ENCODE results near the gene LGALS7B.
"Not testable (repeated sequence)": the region's sequence is repeated elsewhere in the genome, so short reads cannot be mapped to it uniquely, and the experiment has no call there.

Gene LGALS7B

DNA sequence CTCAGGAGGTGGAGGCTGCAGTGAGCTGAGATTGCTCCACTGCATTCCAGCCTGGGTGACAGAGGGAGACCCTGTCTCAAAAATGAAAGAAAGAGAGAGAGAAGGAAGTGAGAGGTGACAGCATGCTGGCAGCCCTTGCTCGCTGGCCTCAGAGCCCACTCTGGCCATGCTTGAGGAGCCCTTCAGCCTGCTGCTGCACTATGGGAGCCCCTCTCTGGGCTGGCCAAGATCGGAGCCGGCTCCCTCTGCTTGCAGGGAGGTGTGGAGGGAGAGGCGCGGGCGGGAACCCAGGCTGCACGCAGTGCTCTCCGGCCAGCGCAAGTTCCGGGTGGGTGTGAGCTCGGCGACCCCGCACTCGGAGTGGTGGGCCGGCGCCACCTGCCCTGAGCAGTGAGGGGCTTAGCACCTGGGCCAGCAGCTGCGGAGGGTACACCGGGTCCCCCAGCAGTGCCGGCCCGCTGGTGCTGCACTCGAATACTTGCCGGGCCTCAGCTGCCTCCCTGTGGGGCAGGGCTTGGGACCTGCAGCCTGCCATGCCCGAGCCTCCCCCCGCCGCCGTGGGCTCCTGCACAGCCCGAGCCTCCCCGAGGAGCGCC, 32.3 kb downstream of the LGALS7B start:
- ATAC-seq (replicated peaks; ENCODE audit: extremely low read depth, poor library complexity, severe bottlenecking); DNase-seq (ENCODE audit: low spot score in 2 of 2); H3K4me3 Mint-ChIP-seq; H3K27ac Mint-ChIP-seq (ENCODE audit: low read depth); H3K9me3 Mint-ChIP-seq; H3K27me3 Mint-ChIP-seq: not testable (repeated sequence)
- H3K36me3 Mint-ChIP-seq (ENCODE audit: insufficient read depth): peaks cover 10% of the 10 kb centered on the region
- H3K4me1 Mint-ChIP-seq: peaks cover 13% of the 10 kb centered on the region

DNA sequence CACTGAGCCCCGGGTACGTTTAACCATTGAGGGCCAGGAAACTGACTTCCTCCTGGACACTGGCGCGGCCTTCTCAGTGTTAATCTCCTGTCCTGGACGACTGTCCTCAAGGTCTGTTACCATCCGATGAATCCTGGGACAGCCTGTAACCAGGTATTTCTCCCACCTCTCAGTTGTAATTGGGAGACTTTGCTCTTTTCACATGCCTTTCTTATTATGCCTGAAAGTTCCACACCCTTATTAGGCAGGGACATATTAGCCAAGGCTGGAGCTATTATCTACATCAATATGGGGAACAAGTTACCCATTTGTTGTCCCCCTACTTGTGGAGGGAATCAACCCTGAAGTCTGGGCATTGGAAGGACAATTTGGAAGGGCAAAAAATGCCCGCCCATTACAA, 36.9 kb downstream of the LGALS7B start:
- not testable (repeated sequence) for H3K4me3 Mint-ChIP-seq; H3K9me3 Mint-ChIP-seq; H3K27me3 Mint-ChIP-seq; H3K27ac Mint-ChIP-seq (ENCODE audit: low read depth); ATAC-seq (replicated peaks; ENCODE audit: extremely low read depth, poor library complexity, severe bottlenecking); DNase-seq (ENCODE audit: low spot score in 2 of 2)
- peaks cover 25% of the 10 kb centered on the region for H3K36me3 Mint-ChIP-seq (ENCODE audit: insufficient read depth)
- H3K4me1 Mint-ChIP-seq: peaks cover 31% of the 10 kb centered on the region

DNA sequence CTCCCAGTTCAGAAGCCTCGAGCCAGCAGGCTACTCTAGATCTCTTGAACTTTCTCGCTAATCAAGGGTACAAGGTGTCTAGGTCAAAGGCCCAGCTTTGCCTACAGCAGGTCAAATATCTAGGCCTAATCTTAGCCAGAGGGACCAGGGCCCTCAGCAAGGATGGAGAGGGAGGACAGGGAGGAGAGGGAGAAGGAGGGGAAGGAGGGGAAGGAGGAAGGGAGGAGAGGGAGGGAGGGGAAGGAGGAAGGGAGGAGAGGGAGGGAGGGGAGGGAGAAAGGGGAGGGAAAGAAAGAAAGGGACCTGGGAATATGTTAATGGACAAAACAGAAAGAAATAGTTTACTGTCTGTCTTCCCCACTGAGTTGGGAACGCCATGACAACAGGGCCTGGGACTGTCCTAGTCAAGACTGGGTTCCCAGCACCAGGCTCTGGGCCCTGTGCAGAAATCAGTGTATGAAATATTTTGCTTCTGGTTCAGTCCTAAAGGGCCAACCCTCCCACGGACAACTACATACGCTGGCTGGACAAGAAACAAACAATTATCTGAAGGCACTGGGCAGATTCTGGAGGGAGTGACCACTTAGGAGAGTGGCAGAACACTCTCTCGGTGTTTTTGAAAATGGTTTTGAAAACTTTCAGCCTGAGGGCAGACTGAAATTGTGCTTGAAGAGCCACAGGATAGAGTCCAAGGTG, 38.0 kb downstream of the LGALS7B start:
- Mint-ChIP-seq H3K27ac (ENCODE audit: low read depth) (no peak overlapping the region), H3K4me3 (no peak overlapping the region), H3K27me3 (no peaks in the 10 kb centered on the region), H3K4me1 (peaks cover 42% of the 10 kb centered on the region), H3K9me3 (no peaks in the 10 kb centered on the region), H3K36me3 (ENCODE audit: insufficient read depth) (peaks cover 25% of the 10 kb centered on the region)
- ATAC-seq (replicated peaks; ENCODE audit: extremely low read depth, poor library complexity, severe bottlenecking) (no peak), DNase-seq (ENCODE audit: low spot score in 2 of 2) (no peak)

DNA sequence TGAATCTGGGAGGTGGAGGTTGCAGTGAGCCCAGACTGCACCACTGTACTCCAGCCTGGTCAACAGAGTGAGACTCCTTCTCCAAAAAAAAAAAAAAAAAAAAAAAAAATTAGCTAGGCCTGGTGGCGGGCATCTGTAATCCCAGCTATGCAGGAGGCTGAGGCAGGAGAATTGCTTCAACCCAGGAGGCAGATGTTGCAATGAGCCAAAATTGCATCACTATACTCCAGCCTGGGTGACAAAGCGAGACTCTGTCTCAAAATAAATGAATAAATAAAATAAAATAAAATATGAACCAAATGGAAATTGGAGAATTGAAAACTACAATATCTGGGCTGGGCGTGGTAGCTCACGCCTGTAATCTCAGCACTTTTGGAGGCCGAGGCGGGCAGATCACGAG, 40.2 kb downstream of the LGALS7B start:
- H3K36me3 Mint-ChIP-seq (ENCODE audit: insufficient read depth): peaks cover 24% of the 10 kb centered on the region

DNA sequence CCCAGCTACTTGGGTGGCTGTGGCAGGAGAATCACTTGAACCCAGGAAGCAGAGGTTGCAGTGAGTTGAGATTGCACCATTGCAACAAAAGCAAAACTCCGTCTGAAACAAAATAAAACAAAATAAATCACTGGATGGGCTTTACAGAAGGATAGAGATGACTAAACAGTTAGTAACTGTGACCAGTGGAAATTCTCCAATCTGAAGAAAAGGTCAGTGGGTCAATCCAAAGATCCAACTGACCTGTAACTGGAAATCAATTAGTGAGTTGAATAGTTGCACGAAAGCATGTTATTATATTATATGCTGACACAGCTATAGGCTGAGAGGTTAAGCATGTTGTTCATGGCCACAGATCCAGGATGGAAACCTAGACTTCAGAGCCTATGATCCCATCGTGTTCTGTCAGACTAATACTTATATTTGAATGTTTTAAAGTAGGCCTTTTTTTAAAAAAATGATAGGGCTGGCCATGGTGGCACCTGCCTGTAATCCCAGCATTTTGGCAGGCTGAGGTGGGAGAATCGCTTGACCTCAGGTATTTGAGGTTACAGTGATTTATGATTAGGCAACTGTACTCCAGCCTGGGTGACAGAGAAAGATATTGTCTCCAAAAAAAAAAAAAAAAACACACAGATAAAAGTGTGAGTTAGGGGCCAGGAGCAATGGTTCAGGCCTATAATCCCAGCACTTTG, 41.2 kb downstream of the LGALS7B start:
- Mint-ChIP-seq H3K36me3 (ENCODE audit: insufficient read depth) (peaks cover 25% of the 10 kb centered on the region), H3K9me3 (no peaks in the 10 kb centered on the region), H3K4me1 (peaks cover 33% of the 10 kb centered on the region), H3K27ac (ENCODE audit: low read depth) (peak overlapping the region; percentile 89), H3K4me3 (peak overlapping the region; percentile 86), H3K27me3 (no peaks in the 10 kb centered on the region)
- DNase-seq (ENCODE audit: low spot score in 2 of 2) (no peak), ATAC-seq (replicated peaks; ENCODE audit: extremely low read depth, poor library complexity, severe bottlenecking) (no peak)

More for the DNA sequence above, 40.2 kb downstream of the LGALS7B start:
- not testable (repeated sequence) for ATAC-seq (replicated peaks; ENCODE audit: extremely low read depth, poor library complexity, severe bottlenecking); DNase-seq (ENCODE audit: low spot score in 2 of 2); H3K27me3 Mint-ChIP-seq; H3K4me3 Mint-ChIP-seq; H3K9me3 Mint-ChIP-seq; H3K27ac Mint-ChIP-seq (ENCODE audit: low read depth)
- H3K4me1 Mint-ChIP-seq: peaks cover 33% of the 10 kb centered on the region

DNA sequence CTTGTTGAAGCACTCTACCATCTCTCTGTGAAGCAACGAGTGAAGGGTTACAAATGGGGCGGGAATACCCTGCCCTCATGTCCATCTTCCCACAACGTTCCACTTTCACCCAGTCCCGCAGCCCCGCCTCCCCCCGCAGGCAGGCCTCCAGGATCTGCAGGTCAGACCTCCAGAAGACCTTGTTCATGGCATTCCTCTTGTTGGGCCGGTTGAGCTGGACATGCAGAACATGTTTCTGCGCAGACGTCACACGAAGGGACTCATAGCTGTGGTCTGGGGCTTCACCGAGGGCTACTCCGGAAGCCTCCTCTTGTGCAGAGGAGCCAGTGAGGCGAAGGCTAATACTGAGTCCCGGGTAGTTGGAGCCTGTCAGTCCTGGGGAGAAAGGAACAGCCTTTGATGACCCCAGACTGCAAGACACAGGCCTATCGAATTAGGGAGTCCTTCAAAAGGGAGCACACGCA, 42.2 kb downstream of the LGALS7B start:
- Mint-ChIP-seq H3K27ac (ENCODE audit: low read depth) (peak overlapping the region; percentile 89), H3K4me1 (peaks cover 33% of the 10 kb centered on the region), H3K9me3 (no peaks in the 10 kb centered on the region), H3K27me3 (no peaks in the 10 kb centered on the region), H3K4me3 (peak overlapping the region; percentile 86), H3K36me3 (ENCODE audit: insufficient read depth) (peaks cover 35% of the 10 kb centered on the region)
- ATAC-seq (replicated peaks; ENCODE audit: extremely low read depth, poor library complexity, severe bottlenecking) (peak; percentile 12), DNase-seq (ENCODE audit: low spot score in 2 of 2) (no peak)

DNA sequence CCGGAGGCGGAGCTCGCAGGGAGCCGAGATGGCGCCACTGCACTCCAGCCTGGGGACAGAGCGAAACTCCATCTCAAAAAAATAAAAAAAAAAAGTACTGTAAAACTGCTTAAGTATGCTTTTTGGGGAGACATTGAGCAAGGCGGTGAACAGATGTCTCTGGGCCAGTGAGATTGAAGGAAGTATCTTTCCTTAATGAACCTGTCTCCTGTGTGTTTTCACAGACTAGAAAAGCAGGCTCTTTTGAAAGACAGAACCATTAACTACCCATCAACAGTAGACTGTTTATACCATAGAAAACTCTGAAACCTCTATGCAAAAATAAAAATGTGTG, 44.1 kb downstream of the LGALS7B start:
- no peaks in the 10 kb centered on the region for H3K9me3 Mint-ChIP-seq
- ATAC-seq (replicated peaks; ENCODE audit: extremely low read depth, poor library complexity, severe bottlenecking) (no peak), DNase-seq (ENCODE audit: low spot score in 2 of 2) (no peak)
- peaks cover 18% of the 10 kb centered on the region for H3K4me1 Mint-ChIP-seq
- no peak overlapping the region for H3K27ac Mint-ChIP-seq (ENCODE audit: low read depth)
- no peaks in the 10 kb centered on the region for H3K27me3 Mint-ChIP-seq
- H3K36me3 Mint-ChIP-seq (ENCODE audit: insufficient read depth): peaks cover 47% of the 10 kb centered on the region
- no peak overlapping the region for H3K4me3 Mint-ChIP-seq

DNA sequence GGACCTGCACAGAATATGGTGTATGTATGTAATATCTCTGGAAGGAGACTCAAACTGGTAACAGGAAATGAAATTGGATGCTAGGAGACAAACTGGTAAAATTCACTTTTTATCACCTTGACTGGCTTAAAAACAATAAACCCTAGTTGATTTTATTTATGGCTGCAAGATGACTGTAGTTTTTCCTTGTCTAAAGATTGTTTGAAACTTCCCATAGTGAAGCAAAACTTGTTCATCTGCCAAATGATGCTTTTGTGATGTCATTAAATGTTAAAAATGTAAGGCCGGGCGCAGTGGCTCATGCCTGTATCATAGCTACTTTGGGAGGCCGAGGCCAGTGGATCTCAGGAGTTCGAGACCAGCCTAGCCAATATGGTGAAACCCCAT, 45.1 kb downstream of the LGALS7B start:
- H3K9me3 Mint-ChIP-seq: no peaks in the 10 kb centered on the region
- H3K27ac Mint-ChIP-seq (ENCODE audit: low read depth): no peak overlapping the region
- ATAC-seq (replicated peaks; ENCODE audit: extremely low read depth, poor library complexity, severe bottlenecking): no peak
- H3K27me3 Mint-ChIP-seq: no peaks in the 10 kb centered on the region
- H3K36me3 Mint-ChIP-seq (ENCODE audit: insufficient read depth): peaks cover 48% of the 10 kb centered on the region
- peaks cover 21% of the 10 kb centered on the region for H3K4me1 Mint-ChIP-seq
- DNase-seq (ENCODE audit: low spot score in 2 of 2): no peak
- no peak overlapping the region for H3K4me3 Mint-ChIP-seq

DNA sequence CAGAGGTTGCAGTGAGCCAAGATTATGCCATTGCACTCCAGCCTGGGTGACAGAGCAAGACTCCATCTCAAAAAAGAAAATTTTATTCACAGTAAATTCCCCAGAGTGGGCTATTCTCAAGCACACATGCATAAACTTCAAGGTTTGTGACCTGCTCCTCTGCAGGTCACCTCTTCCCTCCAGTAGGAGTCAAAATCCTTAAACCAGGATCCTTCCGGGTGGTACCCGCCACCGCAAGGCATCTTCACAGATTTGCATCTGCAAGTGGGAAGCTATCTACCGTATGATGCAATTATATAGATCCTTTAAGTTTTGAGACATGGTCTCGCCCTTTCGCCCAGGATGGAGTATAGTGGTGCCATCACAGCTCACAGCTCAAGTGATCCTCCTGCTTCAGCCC, 45.6 kb downstream of the LGALS7B start:
- Mint-ChIP-seq H3K4me3 (no peak overlapping the region), H3K36me3 (ENCODE audit: insufficient read depth) (peaks cover 52% of the 10 kb centered on the region), H3K27me3 (no peaks in the 10 kb centered on the region), H3K27ac (ENCODE audit: low read depth) (no peak overlapping the region), H3K4me1 (peaks cover 25% of the 10 kb centered on the region), H3K9me3 (no peaks in the 10 kb centered on the region)
- no peak for ATAC-seq (replicated peaks; ENCODE audit: extremely low read depth, poor library complexity, severe bottlenecking)
- DNase-seq (ENCODE audit: low spot score in 2 of 2): no peak

DNA sequence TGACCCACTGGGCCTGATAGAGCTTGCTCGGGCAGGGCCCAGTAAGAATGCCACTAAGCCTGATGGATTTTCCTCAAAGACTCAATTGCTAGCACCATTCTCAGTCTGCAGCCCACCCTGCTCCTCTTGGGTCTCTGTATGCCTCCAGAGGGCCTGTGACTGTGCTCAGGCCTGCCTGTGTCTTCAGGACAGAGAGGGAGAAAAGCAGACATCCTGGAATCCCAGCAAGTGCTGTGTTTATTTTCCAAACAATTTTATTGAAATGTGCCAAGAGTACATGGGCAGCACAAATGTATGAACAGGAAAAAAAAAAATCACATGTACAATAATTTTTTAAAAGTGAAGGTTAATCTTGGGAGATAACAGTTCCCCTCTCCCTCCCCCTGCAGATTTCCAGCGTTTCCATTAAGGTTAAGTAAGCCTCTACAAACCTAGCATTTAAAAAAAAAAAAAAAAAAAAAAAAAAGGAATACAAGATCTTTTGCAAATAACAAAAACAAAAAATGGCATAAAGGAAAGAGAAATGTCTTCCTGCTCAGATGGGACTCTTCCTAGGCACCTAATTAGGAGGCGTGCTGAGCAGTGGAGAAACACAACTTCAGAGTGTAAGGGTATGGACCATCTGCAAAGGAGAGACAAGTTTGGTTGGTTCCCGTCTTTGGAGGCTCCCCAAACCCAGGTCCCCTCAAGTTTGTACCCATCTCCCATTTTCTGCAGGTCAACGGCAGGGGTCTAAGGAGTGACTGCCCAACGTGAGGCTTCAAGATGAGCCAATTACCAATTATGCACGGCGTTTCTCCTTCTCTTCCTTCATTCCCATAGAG, 47.4 kb downstream of the LGALS7B start:
- H3K4me1 Mint-ChIP-seq: peaks cover 31% of the 10 kb centered on the region
- peaks cover 61% of the 10 kb centered on the region for H3K36me3 Mint-ChIP-seq (ENCODE audit: insufficient read depth)
- H3K27ac Mint-ChIP-seq (ENCODE audit: low read depth): no peak overlapping the region
- H3K27me3 Mint-ChIP-seq: no peaks in the 10 kb centered on the region
- no peak for DNase-seq (ENCODE audit: low spot score in 2 of 2)
- no peaks in the 10 kb centered on the region for H3K9me3 Mint-ChIP-seq
- ATAC-seq (replicated peaks; ENCODE audit: extremely low read depth, poor library complexity, severe bottlenecking): no peak
- no peak overlapping the region for H3K4me3 Mint-ChIP-seq

DNA sequence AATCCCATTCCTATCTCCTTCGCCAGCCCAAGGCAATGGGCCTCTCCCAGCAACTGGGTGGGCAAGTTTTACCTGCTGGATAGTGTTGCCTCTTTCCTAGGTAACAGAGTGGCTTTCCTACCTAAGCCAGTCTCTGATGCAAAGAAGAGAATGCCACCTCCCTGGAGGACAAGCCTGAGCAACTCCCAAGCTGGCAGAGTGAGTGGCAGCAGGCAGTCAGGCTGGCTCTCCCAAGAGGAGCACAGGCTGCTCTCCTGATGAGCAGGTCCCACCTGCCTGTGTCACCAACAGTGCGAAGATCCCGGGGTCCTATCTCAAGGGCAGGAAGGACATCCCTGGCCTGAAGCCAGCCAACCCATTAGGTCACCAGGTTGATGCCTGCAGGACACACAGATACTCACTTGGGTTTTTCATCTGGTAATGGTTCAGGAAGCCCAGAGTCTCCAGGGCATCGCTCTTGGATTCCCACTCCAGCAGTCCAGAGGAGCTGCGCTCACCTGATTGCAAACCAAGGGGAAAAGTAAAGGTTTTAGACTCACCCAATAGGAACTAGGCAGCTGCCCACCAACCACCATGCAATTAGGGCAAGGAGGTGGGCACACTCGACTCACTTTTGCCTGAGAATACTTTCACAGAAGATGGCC, 48.1 kb downstream of the LGALS7B start:
- H3K27ac Mint-ChIP-seq (ENCODE audit: low read depth): no peak overlapping the region
- no peak overlapping the region for H3K4me3 Mint-ChIP-seq
- DNase-seq (ENCODE audit: low spot score in 2 of 2): no peak
- H3K36me3 Mint-ChIP-seq (ENCODE audit: insufficient read depth): peaks cover 66% of the 10 kb centered on the region
- no peaks in the 10 kb centered on the region for H3K27me3 Mint-ChIP-seq
- H3K4me1 Mint-ChIP-seq: peaks cover 30% of the 10 kb centered on the region
- H3K9me3 Mint-ChIP-seq: no peaks in the 10 kb centered on the region
- no peak for ATAC-seq (replicated peaks; ENCODE audit: extremely low read depth, poor library complexity, severe bottlenecking)

DNA sequence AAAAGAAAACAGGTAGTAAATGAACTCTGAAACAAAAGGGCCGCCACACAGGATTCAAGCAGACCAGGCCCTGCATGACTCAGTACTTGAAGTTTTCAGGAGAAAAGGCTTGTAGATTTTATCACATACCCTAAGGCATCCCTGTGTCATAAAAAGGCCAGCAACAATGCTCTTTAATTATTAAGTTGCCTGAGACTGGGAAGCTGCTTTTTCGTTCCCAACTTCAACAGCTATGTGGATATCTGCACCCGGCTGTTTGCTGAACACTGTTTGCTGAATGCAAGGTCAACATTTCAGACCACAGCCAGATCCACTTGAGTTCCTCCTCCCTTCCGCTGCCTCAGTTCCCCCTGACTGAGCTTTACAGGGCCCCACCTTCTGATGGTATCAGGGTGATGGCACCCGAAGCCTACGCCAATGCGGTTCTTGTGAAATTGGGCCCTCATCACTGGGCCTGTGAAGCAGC, 48.7 kb downstream of the LGALS7B start:
- H3K4me3 Mint-ChIP-seq: no peak overlapping the region

More for the DNA sequence above, 48.7 kb downstream of the LGALS7B start:
- DNase-seq (ENCODE audit: low spot score in 2 of 2): no peak
- peaks cover 72% of the 10 kb centered on the region for H3K36me3 Mint-ChIP-seq (ENCODE audit: insufficient read depth)
- no peaks in the 10 kb centered on the region for H3K27me3 Mint-ChIP-seq
- peaks cover 33% of the 10 kb centered on the region for H3K4me1 Mint-ChIP-seq
- ATAC-seq (replicated peaks; ENCODE audit: extremely low read depth, poor library complexity, severe bottlenecking): no peak
- H3K9me3 Mint-ChIP-seq: no peaks in the 10 kb centered on the region
- H3K27ac Mint-ChIP-seq (ENCODE audit: low read depth): no peak overlapping the region
